Tibial nerve (tissue), 3 donors: ENCODE measurements around the gene SEC24D.

ENCODE experiments used
- POLR2A ChIP-seq, 2 donors: fragments of 450-650 bp; IDR thresholded peaks; one replicate each; pipeline ENCODE4 v1.6.1; 2017; ENCODE audit warnings: antibody characterized with exemption in 2 of 2, mild to moderate bottlenecking in 2 of 2, moderate library complexity in 2 of 2
- TF ChIP-seq, protein P1 (sequence below), 5 experiments: fragments of 200-600 bp in 3 of 5; fragments of 450-650 bp in 2 of 5; sonication (generic) in 3 of 5; IDR thresholded peaks; one replicate each; pipeline ENCODE4 v1.5.1; 2016 to 2019; ENCODE audit warnings: antibody characterized with exemption in 5 of 5, mild to moderate bottlenecking in 3 of 5, moderate library complexity in 2 of 5

DNA sequence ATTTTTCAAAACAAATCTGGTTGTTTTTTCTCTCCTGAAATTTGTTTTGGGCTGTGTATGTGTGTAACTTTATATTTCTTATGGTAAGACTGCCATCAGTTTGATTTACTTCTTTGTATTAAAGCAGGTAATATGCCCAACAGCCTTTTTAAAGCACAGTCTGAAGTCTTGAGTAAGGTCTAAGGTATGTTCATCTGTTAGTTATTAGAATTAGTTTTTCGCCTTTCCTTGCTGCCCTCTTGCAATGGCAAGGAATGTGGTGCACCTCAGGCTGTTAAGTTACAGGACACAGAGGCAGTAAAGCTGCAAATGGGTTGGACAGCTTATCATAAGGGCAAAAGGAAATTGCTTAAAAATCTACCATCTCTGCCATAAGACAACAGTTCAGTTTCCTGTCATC lies 79.0 kb downstream of the SEC24D start:
- TF ChIP-seq POLR2A (IDR thresholded peaks at IDR 0.05) = no peak
- TF ChIP-seq, protein P1, sequence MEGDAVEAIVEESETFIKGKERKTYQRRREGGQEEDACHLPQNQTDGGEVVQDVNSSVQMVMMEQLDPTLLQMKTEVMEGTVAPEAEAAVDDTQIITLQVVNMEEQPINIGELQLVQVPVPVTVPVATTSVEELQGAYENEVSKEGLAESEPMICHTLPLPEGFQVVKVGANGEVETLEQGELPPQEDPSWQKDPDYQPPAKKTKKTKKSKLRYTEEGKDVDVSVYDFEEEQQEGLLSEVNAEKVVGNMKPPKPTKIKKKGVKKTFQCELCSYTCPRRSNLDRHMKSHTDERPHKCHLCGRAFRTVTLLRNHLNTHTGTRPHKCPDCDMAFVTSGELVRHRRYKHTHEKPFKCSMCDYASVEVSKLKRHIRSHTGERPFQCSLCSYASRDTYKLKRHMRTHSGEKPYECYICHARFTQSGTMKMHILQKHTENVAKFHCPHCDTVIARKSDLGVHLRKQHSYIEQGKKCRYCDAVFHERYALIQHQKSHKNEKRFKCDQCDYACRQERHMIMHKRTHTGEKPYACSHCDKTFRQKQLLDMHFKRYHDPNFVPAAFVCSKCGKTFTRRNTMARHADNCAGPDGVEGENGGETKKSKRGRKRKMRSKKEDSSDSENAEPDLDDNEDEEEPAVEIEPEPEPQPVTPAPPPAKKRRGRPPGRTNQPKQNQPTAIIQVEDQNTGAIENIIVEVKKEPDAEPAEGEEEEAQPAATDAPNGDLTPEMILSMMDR (IDR thresholded peaks at IDR 0.05) = no peak
